BJ (cell line): ENCODE measurements around the gene MIF. TPM values are rescaled to one million over a fixed set of nuclear protein-coding genes. Genes with fewer than 3 reads are reported as not detected.
"Not testable (repeated sequence)": the region's sequence is repeated elsewhere in the genome, so short reads cannot be mapped to it uniquely, and the experiment has no call there.

Source experiments
- CTCF ChIA-PET: fragments of 350-600 bp; formaldehyde crosslinking; extraction: SDS; loops from one replicate; lab custom pipeline; 2021; ENCODE audit warnings: antibody characterized with exemption, inconsistent platforms; lab: Yijun Ruan, JAX
- POLR2A ChIA-PET: fragments of 300-600 bp; sonication (Branson Sonifier 250); formaldehyde crosslinking; extraction: SDS; loops from one replicate; lab custom pipeline; 2021; ENCODE audit warnings: antibody characterized with exemption; lab: Charles Lee
- DNase-seq: peaks from one replicate; pipeline ENCODE4 v3.0.0-alpha.2; 2011; ENCODE audit warnings: low read depth
- H3K27me3 ChIP-seq: 2 replicates; pipeline ENCODE4 v1.6.0; 2011; ENCODE audit warnings: low read length; ENCODE audit not compliant: control insufficient read depth, insufficient read depth
- H3K36me3 ChIP-seq: 2 replicates; pipeline ENCODE4 v1.5.1; 2011; ENCODE audit warnings: low read length; ENCODE audit not compliant: control insufficient read depth, insufficient read depth
- H3K4me3 ChIP-seq: 2 replicates; pipeline ENCODE4 v1.5.1; 2011; ENCODE audit warnings: low read depth, mild to moderate bottlenecking, control low read depth, low read length
- CTCF ChIP-seq: IDR thresholded peaks from 2 replicates; pipeline ENCODE4 v1.5.1; 2011; ENCODE audit warnings: low read depth, mild to moderate bottlenecking, control low read depth, inconsistent platforms, low read length, moderate library complexity; ENCODE audit not compliant: insufficient read depth
- polyA plus RNA-seq: library from polyadenylated mRNA; depleted of rRNA; stranded (reverse); fragments of >200 nt; gene quantifications from 2 replicates; pipeline ENCODE4 v1.2.3, GENCODE V29; 2011

MIF gene
- polyA plus RNA-seq, 1 experiment, result 202 TPM

- Histone ChIP-seq H3K27me3 (no peaks in the 10 kb centered on the region), H3K36me3 (peaks cover 21% of the 10 kb centered on the region), H3K4me3 (no peak overlapping the region)
- POLR2A ChIA-PET, result no interaction called here
- CTCF ChIA-PET, result interaction anchor here (1.1 kb wide), 1 partner anchor 75 kb away, joined by 3 read pairs; no protein-coding TSS in a partner anchor
- TF ChIP-seq CTCF, result no peak
- DNase-seq, result no peak
Measured at GRCh38 chr22:23896523-23897186, 2.5 kb downstream of the MIF start.

- H3K36me3 ChIP-seq, result peaks cover 21% of the 10 kb centered on the region
- ChIA-PET CTCF (interaction anchor here (1.1 kb wide), 1 partner anchor 74 kb away, joined by 3 read pairs; no protein-coding TSS in a partner anchor), POLR2A (no interaction called here)
- TF ChIP-seq CTCF, result no peak
- H3K27me3 ChIP-seq, result no peaks in the 10 kb centered on the region
- no peak for DNase-seq
- H3K4me3 ChIP-seq, result no peak overlapping the region
Measured at GRCh38 chr22:23897320-23897719, 3.1 kb downstream of the MIF start.

- Histone ChIP-seq H3K4me3 (no peak overlapping the region), H3K36me3 (peaks cover 21% of the 10 kb centered on the region), H3K27me3 (no peaks in the 10 kb centered on the region)
- no peak for TF ChIP-seq CTCF
- no peak for DNase-seq
- ChIA-PET POLR2A (no interaction called here), CTCF (interaction anchor here (1.0 to 1.1 kb wide), 3 partner anchors 13 to 73 kb away, joined by 3 read pairs; no protein-coding TSS in a partner anchor)
Measured at GRCh38 chr22:23898006-23898974, 4.1 kb downstream of the MIF start.

- no peak overlapping the region for H3K4me3 ChIP-seq
- no peak for TF ChIP-seq CTCF
- CTCF ChIA-PET, result interaction anchor here (1.0 kb wide), 1 partner anchor 62 kb away, joined by 3 read pairs; no protein-coding TSS in a partner anchor
- H3K36me3 ChIP-seq, result peaks cover 21% of the 10 kb centered on the region
- POLR2A ChIA-PET, result no interaction called here
- DNase-seq, result no peak
- no peaks in the 10 kb centered on the region for H3K27me3 ChIP-seq
Measured at GRCh38 chr22:23899042-23899745, 5.0 kb downstream of the MIF start.

- H3K27me3 ChIP-seq, DNase-seq, CTCF ChIA-PET, POLR2A ChIA-PET, H3K4me3 ChIP-seq: not testable (repeated sequence)
- peaks cover 21% of the 10 kb centered on the region for H3K36me3 ChIP-seq
Measured at GRCh38 chr22:23900227-23900626, 6.0 kb downstream of the MIF start.
